ENCODE measurements around the gene S1PR1.

DNA sequence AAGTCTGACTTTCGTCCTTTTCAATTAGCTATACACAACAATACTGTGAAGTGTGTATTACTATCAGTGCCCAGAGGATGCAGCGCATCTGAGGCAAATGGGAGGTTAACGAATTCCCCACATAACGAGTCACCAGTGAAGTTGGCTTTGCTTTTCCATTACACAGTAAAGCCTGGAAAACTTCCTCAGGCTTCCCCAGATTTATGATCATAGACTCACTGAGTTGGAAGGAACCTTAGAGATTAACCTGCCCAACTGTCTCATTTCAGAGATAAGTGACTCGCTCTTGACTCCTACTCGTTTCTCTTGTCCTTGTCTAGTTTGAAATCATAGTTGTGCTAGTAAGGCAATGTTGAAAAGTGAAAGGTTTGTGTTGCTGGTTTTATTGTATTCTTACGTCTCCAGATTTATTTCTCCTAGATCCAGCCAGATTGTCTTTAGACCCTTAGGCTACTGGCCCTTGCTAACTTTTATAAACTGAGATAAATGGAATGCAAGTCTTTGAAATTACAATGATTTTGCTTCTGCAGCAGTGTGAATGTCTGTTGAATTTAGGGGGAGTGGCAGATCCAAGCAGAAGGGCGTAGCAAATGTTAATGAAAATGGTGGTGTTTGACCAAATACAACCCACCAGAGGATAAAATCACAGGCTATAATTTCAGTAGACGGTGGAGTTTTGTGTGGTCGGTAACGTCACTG, 17.3 kb downstream of the S1PR1 start:
- TF ChIP-seq POLR2A (IDR thresholded peaks at IDR 0.05) (no peak), POLR2AphosphoS5 (IDR thresholded peaks at IDR 0.05) (no peak)
- TF ChIP-seq, protein P1, sequence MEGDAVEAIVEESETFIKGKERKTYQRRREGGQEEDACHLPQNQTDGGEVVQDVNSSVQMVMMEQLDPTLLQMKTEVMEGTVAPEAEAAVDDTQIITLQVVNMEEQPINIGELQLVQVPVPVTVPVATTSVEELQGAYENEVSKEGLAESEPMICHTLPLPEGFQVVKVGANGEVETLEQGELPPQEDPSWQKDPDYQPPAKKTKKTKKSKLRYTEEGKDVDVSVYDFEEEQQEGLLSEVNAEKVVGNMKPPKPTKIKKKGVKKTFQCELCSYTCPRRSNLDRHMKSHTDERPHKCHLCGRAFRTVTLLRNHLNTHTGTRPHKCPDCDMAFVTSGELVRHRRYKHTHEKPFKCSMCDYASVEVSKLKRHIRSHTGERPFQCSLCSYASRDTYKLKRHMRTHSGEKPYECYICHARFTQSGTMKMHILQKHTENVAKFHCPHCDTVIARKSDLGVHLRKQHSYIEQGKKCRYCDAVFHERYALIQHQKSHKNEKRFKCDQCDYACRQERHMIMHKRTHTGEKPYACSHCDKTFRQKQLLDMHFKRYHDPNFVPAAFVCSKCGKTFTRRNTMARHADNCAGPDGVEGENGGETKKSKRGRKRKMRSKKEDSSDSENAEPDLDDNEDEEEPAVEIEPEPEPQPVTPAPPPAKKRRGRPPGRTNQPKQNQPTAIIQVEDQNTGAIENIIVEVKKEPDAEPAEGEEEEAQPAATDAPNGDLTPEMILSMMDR (IDR thresholded peaks at IDR 0.05): no peak

Data from breast epithelium (tissue), 3 donors.